ENCODE measurements around the gene PCOLCE2. TPM values are rescaled to one million over a fixed set of nuclear protein-coding genes. Genes with fewer than 3 reads are reported as not detected.

PCOLCE2 gene
- total and polyA plus RNA-seq, 10 of the 15 experiments (the other 5 are each of a cell fraction or from before 2014, with no cell fraction given) = 0.11 to 7.6 (median 0.40) TPM

- Histone ChIP-seq H3K9ac (ENCODE audit: control insufficient read depth, insufficient read depth, low read length) (no peak overlapping the region), H3K4me2 (ENCODE audit: control insufficient read depth, insufficient read depth) (no peak overlapping the region), H3K9me3 (replicated peaks; ENCODE audit: control insufficient read depth, insufficient read depth, low read length) (no peaks in the 10 kb centered on the region; the same call in 2 of the 3 replicates), H2AFZ (ENCODE audit: control insufficient read depth, low read depth, low read length) (no peak overlapping the region), H3K4me3 (no peak overlapping the region), H3K36me3 (ENCODE audit: control insufficient read depth in 2 of 2, insufficient read depth in 2 of 2, low read length in 1 of 2) (no peaks in the 10 kb centered on the region), H3K27me3 (replicated peaks in 1 of 2; ENCODE audit: control insufficient read depth in 2 of 2, insufficient read depth in 2 of 2, low read length in 1 of 2) (no peaks in the 10 kb centered on the region; a peak in 1 of 4 replicates), H3K79me2 (ENCODE audit: control insufficient read depth, insufficient read depth, low read length) (no peaks in the 10 kb centered on the region), H4K20me1 (ENCODE audit: control insufficient read depth, insufficient read depth) (no peaks in the 10 kb centered on the region), H3K4me1 (ENCODE audit: control insufficient read depth, insufficient read depth, low read length) (no peaks in the 10 kb centered on the region), H3K27ac (ENCODE audit: control insufficient read depth, insufficient read depth) (no peak overlapping the region)
- ATAC-seq = no peak
- ChIA-PET CTCF (no interaction called here), SMC1A (ENCODE audit: uncharacterized antibody, unreplicated experiment) (no interaction called here), POLR2A (no interaction called here), RAD21 (ENCODE audit: unreplicated experiment) (no interaction called here)
- WGBS (ENCODE audit: insufficient coverage, insufficient replicate concordance, low lambda C conversion rate, missing lambda C conversion rate) = 51% methylated on average over 3 of the region's 3 CpGs
- BruUV-seq (replicated peaks) = no TSS peak
- DNase-seq (ENCODE audit: low read depth, low spot score) = no peak
- TF ChIP-seq TBL1XR1 (IDR thresholded peaks at IDR 0.05; ENCODE audit: low read depth, low read length) (no peak), EGR1 (IDR thresholded peaks at IDR 0.05; ENCODE audit: borderline replicate concordance in 1 of 2, low read depth in 2 of 2, low read length in 2 of 2) (no peak), FOXM1 (IDR thresholded peaks at IDR 0.05; ENCODE audit: low read depth, low read length) (no peak), BHLHE40 (IDR thresholded peaks at IDR 0.05; ENCODE audit: borderline replicate concordance in 1 of 2, low read depth in 2 of 2, low read length in 1 of 2) (no peak), ATF2 (IDR thresholded peaks at IDR 0.05; ENCODE audit: low read length) (no peak), PRDM15 (CRISPR knock-in tag; IDR thresholded peaks at IDR 0.05) (no peak)
- TF ChIP-seq, protein P1, sequence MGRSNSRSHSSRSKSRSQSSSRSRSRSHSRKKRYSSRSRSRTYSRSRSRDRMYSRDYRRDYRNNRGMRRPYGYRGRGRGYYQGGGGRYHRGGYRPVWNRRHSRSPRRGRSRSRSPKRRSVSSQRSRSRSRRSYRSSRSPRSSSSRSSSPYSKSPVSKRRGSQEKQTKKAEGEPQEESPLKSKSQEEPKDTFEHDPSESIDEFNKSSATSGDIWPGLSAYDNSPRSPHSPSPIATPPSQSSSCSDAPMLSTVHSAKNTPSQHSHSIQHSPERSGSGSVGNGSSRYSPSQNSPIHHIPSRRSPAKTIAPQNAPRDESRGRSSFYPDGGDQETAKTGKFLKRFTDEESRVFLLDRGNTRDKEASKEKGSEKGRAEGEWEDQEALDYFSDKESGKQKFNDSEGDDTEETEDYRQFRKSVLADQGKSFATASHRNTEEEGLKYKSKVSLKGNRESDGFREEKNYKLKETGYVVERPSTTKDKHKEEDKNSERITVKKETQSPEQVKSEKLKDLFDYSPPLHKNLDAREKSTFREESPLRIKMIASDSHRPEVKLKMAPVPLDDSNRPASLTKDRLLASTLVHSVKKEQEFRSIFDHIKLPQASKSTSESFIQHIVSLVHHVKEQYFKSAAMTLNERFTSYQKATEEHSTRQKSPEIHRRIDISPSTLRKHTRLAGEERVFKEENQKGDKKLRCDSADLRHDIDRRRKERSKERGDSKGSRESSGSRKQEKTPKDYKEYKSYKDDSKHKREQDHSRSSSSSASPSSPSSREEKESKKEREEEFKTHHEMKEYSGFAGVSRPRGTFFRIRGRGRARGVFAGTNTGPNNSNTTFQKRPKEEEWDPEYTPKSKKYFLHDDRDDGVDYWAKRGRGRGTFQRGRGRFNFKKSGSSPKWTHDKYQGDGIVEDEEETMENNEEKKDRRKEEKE (IDR thresholded peaks at IDR 0.05) = no peak
- intact Hi-C loops (cut with micrococcal nuclease; ENCODE audit: unreplicated experiment) = no loop called here
- no peak for FAIRE-seq
- in situ Hi-C loops (cut with MboI) = no loop called here
Measured at GRCh38 chr3:142915636-142916035, 26.8 kb upstream of the PCOLCE2 start.

All from GM12878 (cell line).